Measurements from ENCODE around the gene DMRTA1. TPM values are rescaled to one million over a fixed set of nuclear protein-coding genes. Genes with fewer than 3 reads are reported as not detected.

DMRTA1 gene
- 0.52 to 0.70 TPM (median 0.65 TPM) in 5 replicates for total RNA-seq (2022; extraction: Qiagen RNA extraction)

GRCh38 chr9:22446589-22446949, at the start of gene DMRTA1:
DMRTA1 (plus strand) TSS chr9:22446824; CDS start chr9:22447066, 242 bp downstream.

